ENCODE results near the gene PEX6.

Gene PEX6

GRCh38 chr6:42932412-42932811 is 46.6 kb downstream of the PEX6 start:
- DNase-seq: no peak

DNA sequence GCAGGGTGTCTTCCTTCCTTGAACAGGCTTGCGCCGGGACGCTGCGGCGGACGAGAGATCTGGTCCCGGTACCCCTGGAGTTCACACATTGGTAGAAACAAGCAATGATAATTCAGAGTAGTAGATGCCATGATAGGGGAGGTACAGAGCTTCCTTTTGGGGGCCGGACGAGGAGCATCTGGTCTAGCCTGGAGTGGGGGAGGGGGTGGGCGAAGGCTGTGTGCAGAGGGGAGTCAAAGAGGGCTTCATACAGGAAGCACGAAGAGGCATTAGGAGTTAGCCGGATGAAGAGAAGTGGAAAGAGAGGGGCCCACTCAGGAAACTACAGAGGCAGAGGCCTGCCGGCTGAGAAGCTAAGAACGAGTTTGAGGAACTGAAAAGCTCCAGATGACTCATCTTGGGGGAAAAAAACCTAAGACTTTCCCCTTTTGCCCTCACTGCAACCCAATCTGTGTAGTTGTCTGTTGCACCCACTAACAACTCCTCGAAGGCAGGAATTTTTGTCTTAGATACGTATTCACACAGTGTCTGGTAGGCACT is 49.1 kb downstream of the PEX6 start:
- peak; percentile 56 for DNase-seq

DNA sequence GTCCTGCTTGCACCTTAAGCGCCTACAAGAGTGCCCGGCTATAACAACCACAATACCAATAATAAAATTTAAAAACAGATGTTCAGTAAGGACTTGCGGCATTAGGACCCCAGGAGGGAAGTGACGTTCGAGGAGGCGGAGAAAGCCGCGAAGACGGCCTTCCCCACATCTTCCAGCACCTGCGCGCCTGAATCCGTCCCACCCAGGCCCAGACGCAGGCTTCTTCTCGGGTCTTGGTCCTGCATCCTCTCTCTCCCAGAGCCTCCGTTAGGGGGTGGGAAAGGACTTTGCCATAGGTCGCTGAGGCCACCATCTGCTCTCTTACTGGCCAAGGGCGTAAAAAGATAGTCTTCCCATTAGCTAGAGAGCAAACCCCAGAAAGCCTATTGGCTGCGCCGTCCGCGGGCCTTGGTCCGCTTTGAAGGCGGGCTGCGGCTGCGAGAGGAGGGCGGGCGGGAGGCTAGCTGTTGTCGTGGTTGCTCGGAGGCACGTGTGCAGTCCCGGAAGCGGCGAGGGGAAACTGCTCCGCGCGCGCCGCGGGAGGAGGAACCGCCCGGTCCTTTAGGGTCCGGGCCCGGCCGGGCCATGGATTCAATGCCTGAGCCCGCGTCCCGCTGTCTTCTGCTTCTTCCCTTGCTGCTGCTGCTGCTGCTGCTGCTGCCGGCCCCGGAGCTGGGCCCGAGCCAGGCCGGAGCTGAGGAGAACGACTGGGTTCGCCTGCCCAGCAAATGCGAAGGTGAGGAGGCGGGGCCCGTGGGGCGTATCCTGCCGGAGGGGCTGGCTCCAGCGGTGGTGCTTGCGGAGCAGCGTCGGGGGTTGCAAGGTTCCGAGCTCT is 49.8 kb downstream of the PEX6 start, which contains the start of gene CNPY3:
TSS of gene CNPY3 (plus strand) at position 495 of the 835 bp plus-strand sequence. CDS start at position 586, 91 bp downstream.
- DNase-seq: peak; percentile 98

DNA sequence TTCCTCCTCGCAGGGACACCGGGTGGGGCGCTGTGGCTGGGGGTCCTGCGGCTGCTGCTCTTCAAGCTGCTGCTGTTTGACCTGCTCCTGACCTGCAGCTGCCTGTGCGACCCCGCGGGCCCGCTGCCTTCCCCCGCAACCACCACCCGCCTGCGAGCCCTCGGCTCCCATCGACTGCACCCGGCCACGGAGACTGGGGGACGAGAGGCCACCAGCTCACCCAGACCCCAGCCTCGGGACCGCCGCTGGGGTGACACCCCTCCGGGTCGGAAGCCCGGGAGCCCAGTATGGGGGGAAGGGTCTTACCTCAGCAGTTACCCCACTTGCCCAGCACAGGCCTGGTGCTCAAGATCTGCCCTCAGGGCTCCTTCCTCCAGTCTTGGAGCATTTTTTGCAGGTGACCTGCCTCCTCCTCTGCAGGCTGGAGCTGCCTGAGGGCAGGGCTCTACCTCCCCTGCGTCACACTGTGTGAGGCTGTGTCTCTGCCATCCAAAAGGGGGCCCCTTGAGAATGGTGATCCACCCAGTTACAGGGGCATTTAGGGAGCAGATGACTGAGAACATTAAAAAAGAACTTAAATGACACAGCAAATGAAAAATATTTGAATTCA is 53.6 kb downstream of the PEX6 start:
- DNase-seq: no peak

DNA sequence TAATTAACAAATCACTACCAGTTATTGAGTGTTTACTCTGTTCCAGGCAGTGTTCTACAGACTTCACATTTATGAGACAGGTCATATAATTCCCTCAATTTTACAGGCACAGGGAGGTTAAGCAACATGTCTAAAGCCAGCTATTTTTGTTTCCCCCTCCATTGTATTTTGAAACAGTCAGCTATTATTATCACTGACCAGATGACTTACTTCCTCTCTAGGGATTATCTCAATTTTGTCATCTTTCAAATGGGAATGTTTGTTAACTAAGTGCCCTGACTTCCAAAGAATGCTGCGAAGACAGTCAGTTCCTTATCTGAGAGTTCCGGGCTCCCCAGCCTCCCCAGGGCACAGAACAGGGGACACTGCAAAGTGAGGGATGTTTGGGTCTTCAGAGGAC is 55.3 kb downstream of the PEX6 start:
- DNase-seq: no peak

- DNase-seq: no peak
Observed at GRCh38 chr6:42921801-42922200, 57.2 kb downstream of the PEX6 start.

DNA sequence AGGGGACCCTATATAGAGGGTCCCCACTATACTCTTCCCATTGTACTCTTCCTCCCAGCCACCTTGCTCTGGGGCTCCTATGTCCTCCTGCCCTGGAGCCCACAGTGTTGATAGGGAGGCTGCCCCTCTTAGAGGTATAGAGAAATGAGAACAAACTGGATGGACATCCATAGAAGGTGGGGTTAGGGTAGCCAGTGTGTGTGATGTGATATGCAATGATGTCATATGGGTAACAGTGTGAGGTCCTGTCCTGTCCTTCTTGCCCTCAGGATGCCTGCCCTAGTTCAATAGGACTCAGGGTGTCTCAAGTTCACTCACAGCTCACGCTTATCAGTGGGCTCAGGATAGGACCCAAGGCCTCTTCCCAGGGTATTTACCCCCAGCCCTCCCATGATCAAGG is 62.7 kb downstream of the PEX6 start:
- DNase-seq: no peak

GRCh38 chr6:42915732-42916131 is 63.2 kb downstream of the PEX6 start, which contains the start of gene PTCRA:
Gene PTCRA (plus strand): TSS chr6:42916053. CDS start chr6:42916070, 17 bp downstream.
- DNase-seq: no peak

GRCh38 chr6:42914546-42914945 is 64.4 kb downstream of the PEX6 start:
- DNase-seq: no peak
